Uterine smooth muscle cell (primary cell): ENCODE measurements around the gene UBE2E2. TPM values are rescaled to one million over a fixed set of nuclear protein-coding genes. Genes with fewer than 3 reads are reported as not detected.

Source experiments
- total RNA-seq: library from RNA; depleted of rRNA; stranded (reverse); fragments of >200 nt; gene quantifications from 2 replicates; pipeline ENCODE4 v1.2.3, GENCODE V29; 2014

Gene UBE2E2
- 49.9 and 54.9 TPM in 2 replicates for total RNA-seq

DNA sequence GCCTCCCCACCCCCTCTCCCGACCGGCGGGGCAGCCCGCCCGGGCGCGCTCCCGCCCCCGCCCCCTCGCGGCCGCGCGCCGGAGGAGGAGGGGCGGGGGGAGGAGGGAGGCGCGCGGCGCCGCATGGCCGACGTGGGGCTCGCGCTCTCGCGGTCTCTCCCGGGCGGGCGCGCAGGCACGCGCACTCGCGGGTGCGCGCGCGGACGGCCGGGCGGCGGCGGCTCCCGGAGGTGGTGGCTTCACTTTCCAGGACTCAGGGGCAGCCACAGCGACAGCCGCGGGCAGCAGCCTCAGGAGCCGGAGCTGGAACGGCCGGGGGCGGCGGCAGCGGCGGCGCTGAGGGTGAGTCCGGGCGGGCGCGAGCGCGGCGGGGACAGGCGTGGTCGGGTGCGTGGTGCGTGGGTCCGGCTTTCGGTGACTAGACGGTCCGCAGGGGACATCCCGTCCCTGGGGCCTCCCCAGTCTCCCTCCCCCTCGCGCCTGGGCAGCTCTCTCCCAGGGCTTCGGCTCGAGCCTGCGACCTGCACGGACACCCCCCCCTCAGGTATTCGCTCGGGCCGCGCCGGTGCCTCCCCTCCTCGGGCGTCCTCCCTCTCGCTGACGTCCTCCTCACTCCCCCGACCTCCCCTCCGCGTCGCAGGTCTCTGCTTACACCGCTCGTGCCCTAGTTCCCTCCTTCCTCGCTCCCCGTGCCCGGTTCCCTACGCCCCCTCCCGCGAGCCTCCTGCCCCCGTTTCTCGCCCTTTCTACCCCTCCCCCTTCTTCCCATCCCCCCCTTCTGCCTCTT is at the start of gene UBE2E2:
Gene UBE2E2 (plus strand): TSS at position 407 of the 787 bp plus-strand sequence.

